ENCODE data around the gene RPL10. TPM values are rescaled to one million over a fixed set of nuclear protein-coding genes. Genes with fewer than 3 reads are reported as not detected.

Gene RPL10
- total and polyA plus RNA-seq, 9 of the 15 experiments (the other 6 are each of a cell fraction or from before 2014, with no cell fraction given) = 3,774 to 7,600 (median 5,014) TPM

- TF ChIP-seq TCF7 (IDR thresholded peaks at IDR 0.05; ENCODE audit: borderline replicate concordance) (0 out of 2 replicates have a peak, but pooled peaks have one; percentile 16), SRSF3 (IDR thresholded peaks at IDR 0.05; ENCODE audit: insufficient read depth, low read length) (no peak), FOXK2 (conservative IDR thresholded peaks at IDR 0.05 in 1 of 2, IDR thresholded peaks at IDR 0.05 in 1 of 2; ENCODE audit: low read depth in 2 of 2) (no peak), ZBTB33 (CRISPR knock-in tag; IDR thresholded peaks at IDR 0.05) (no peak), HEY1 (CRISPR knock-in tag; IDR thresholded peaks at IDR 0.05; ENCODE audit: borderline replicate concordance) (no peak), ZNF282 (CRISPR knock-in tag; IDR thresholded peaks at IDR 0.05) (peak; percentile 84), SMARCA4 (IDR thresholded peaks at IDR 0.05) (no peak), YY1 (IDR thresholded peaks at IDR 0.05; ENCODE audit: borderline replicate concordance in 1 of 3, control insufficient read depth in 1 of 3, extremely low read depth in 1 of 3, insufficient read depth in 3 of 3, insufficient read length in 1 of 3, insufficient replicate concordance in 2 of 3, low read depth in 1 of 3, low read length in 2 of 3) (peak in 1 of 3 experiments; percentile 13), PHF21A (IDR thresholded peaks at IDR 0.05; ENCODE audit: borderline replicate concordance, low read depth) (peak; percentile 52; the same call in 1 of the 2 replicates), BRD4 (IDR thresholded peaks at IDR 0.05) (no peak), MBD1 (CRISPR knock-in tag; IDR thresholded peaks at IDR 0.05) (no peak), BMI1 (IDR thresholded peaks at IDR 0.05; ENCODE audit: low read length) (no peak), NFIC (IDR thresholded peaks at IDR 0.05) (peak; percentile 47), TEAD2 (tag; IDR thresholded peaks at IDR 0.05) (no peak), MEF2D (tag; conservative IDR thresholded peaks at IDR 0.05; ENCODE audit: low read depth) (no peak), SMAD3 (CRISPR knock-in tag; conservative IDR thresholded peaks at IDR 0.05) (peak; percentile 91), CBX3 (IDR thresholded peaks at IDR 0.05; ENCODE audit: borderline replicate concordance in 1 of 2, low read length in 2 of 2) (no peak), TAF9B (IDR thresholded peaks at IDR 0.05; ENCODE audit: partially characterized antibody) (no peak), RBM25 (IDR thresholded peaks at IDR 0.05; ENCODE audit: low read depth, low read length, severe bottlenecking) (no peak), FOXO4 (CRISPR knock-in tag; IDR thresholded peaks at IDR 0.05) (peak; percentile 88; the same call in 1 of the 2 replicates), CSDE1 (IDR thresholded peaks at IDR 0.05) (no peak)
Measured at GRCh38 chrX:154401045-154401799, 3.0 kb downstream of the RPL10 start (continued).

Data from K562 (cell line).